Muscle layer of duodenum (tissue), 2 donors: ENCODE data around the gene RASEF.

ENCODE experiments used
- H3K27ac ChIP-seq: one replicate; pipeline ENCODE4 v1.7.0; 2013; ENCODE audit warnings: mild to moderate bottlenecking, low read length
- H3K27me3 ChIP-seq: one replicate; pipeline ENCODE4 v1.7.0; 2013; ENCODE audit warnings: low read depth, mild to moderate bottlenecking, control low read depth, low read length
- H3K36me3 ChIP-seq, 2 donors: one replicate each; pipeline ENCODE4 v1.7.0; 2013; ENCODE audit warnings: low read length in 2 of 2, control low read depth in 1 of 2, mild to moderate bottlenecking in 1 of 2; ENCODE audit not compliant: insufficient read depth in 2 of 2, control insufficient read depth in 1 of 2
- H3K4me1 ChIP-seq, 2 donors: one replicate each; pipeline ENCODE4 v1.7.0; 2013; ENCODE audit warnings: low read length in 2 of 2, mild to moderate bottlenecking in 2 of 2, control low read depth in 1 of 2, moderate library complexity in 1 of 2; ENCODE audit not compliant: insufficient read depth in 2 of 2, control insufficient read depth in 1 of 2
- H3K4me3 ChIP-seq, 2 donors: one replicate each; pipeline ENCODE4 v1.7.0; 2013; ENCODE audit warnings: low read length in 2 of 2, low read depth in 1 of 2, mild to moderate bottlenecking in 1 of 2
- H3K9me3 ChIP-seq, 2 donors: one replicate each; pipeline ENCODE4 v1.7.0; 2013; ENCODE audit warnings: low read length in 2 of 2, control low read depth in 1 of 2, mild to moderate bottlenecking in 1 of 2; ENCODE audit not compliant: control insufficient read depth in 1 of 2
- donor health status: healthy.

Gene RASEF

DNA sequence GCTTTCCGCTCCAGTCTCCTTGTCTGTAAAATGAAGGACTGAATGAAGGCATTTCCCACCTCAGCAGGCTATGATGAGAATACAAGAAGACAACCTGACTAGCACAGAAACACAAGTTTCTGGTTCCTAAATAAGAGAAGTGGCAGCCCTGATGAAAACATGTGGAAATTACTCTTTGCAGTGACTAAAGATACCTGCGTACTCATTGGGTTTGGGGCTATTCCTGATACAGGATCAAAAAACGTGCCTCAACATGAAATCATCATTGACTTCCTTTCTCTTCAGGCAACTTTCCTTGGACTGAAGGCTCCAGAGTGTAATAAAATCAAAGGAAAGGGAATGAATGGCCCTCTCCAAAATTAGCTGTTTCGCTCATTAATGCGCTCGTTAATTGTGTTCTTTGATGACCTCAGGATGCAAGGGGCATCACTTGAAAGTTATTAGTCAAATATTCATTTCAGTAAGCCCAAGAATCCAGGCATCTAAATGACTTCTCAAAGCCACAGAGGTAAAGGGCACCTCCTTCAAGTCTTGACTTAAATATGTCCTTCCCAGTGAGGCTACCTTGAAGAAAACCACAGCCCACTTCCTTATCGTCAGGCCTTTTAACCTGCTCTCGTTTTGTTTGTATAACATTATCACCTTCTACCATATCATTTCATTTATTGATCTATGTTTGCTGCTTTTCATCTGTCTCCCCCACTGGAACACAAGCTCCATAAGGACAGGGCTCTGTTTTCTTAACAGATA lies 68.9 kb downstream of the RASEF start:
- H3K27me3 ChIP-seq = no peaks in the 10 kb centered on the region
- no peak overlapping the region for H3K27ac ChIP-seq
- no peaks in the 10 kb centered on the region for H3K36me3 ChIP-seq
- no peaks in the 10 kb centered on the region for H3K4me1 ChIP-seq
- H3K4me3 ChIP-seq = no peak overlapping the region
- no peaks in the 10 kb centered on the region for H3K9me3 ChIP-seq

DNA sequence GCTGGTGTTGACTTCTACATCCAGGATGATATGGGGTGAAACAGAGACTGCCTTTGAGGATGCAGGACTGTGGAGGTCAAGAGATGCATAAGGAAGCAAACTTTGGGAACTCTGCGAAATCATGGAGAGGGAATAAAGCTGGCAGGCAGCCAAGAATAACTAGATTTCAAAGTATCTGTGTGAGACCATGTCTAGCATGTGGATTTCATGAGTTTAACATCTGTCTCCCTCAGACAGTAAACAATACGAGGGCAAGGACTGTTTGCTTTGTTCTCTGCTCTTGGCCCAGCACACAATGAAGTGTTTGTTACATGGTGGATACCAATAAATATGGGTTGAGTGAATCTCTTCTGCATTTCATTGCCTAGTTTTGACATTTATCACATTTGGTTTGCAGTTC lies 71.3 kb downstream of the RASEF start:
- no peaks in the 10 kb centered on the region for H3K36me3 ChIP-seq
- no peaks in the 10 kb centered on the region for H3K9me3 ChIP-seq
- no peaks in the 10 kb centered on the region for H3K4me1 ChIP-seq
- no peak overlapping the region for H3K4me3 ChIP-seq
- H3K27ac ChIP-seq = no peak overlapping the region
- no peaks in the 10 kb centered on the region for H3K27me3 ChIP-seq

- no peak overlapping the region for H3K27ac ChIP-seq
- H3K4me3 ChIP-seq = no peak overlapping the region
- no peaks in the 10 kb centered on the region for H3K4me1 ChIP-seq
- H3K36me3 ChIP-seq = no peaks in the 10 kb centered on the region
- H3K27me3 ChIP-seq = no peaks in the 10 kb centered on the region
- no peaks in the 10 kb centered on the region for H3K9me3 ChIP-seq
Measured at GRCh38 chr9:82989929-82990328, 73.0 kb downstream of the RASEF start.

GRCh38 chr9:82988488-82988887 lies 74.5 kb downstream of the RASEF start:
- H3K36me3 ChIP-seq = no peaks in the 10 kb centered on the region
- H3K4me3 ChIP-seq = no peak overlapping the region
- H3K4me1 ChIP-seq = no peaks in the 10 kb centered on the region
- no peaks in the 10 kb centered on the region for H3K27me3 ChIP-seq
- H3K27ac ChIP-seq = no peak overlapping the region
- H3K9me3 ChIP-seq = no peaks in the 10 kb centered on the region

DNA sequence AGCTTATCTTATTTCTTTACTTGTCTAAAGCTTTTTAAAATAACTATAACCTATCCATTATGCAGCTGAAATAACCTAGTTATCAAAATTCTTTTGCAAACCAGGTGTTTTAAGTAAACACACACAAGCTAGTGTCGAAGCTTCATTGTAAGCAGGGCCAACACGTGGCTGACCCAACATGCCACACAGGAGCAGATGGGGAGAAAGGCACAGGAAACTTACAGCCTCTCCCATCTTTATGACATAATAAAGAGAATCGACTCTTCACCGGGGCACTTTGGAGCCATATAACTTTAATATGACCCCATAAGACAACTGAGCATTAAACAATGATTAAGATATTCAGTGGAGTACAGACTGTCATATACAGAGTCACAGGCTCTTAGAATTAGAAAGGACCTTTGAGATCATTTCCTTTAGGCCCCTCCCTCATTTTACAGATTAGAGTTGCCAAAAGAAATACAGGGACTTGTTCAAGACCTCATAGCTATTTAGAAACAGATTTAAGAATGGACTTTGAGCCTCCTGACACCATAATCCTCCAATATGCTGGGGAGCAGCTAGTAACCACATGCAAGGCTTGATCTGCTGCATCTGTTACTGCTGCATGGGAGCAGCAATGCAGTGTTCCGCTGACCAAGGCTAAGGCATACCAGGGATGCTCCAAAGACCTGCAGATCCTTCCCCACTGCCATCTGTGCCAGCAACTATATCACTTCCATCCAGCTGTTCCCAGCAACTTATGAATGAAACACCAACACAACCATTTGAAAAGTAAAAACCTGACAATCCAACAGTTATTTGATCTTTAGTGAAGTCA lies 75.4 kb downstream of the RASEF start:
- Histone ChIP-seq H3K27ac (no peak overlapping the region), H3K4me1 (no peaks in the 10 kb centered on the region), H3K4me3 (no peak overlapping the region), H3K36me3 (no peaks in the 10 kb centered on the region), H3K9me3 (no peaks in the 10 kb centered on the region), H3K27me3 (no peaks in the 10 kb centered on the region)

GRCh38 chr9:82981552-82981951 lies 81.4 kb downstream of the RASEF start:
- Histone ChIP-seq H3K27me3 (no peaks in the 10 kb centered on the region), H3K9me3 (no peaks in the 10 kb centered on the region), H3K36me3 (no peaks in the 10 kb centered on the region), H3K4me3 (no peak overlapping the region), H3K4me1 (no peaks in the 10 kb centered on the region), H3K27ac (no peak overlapping the region)

DNA sequence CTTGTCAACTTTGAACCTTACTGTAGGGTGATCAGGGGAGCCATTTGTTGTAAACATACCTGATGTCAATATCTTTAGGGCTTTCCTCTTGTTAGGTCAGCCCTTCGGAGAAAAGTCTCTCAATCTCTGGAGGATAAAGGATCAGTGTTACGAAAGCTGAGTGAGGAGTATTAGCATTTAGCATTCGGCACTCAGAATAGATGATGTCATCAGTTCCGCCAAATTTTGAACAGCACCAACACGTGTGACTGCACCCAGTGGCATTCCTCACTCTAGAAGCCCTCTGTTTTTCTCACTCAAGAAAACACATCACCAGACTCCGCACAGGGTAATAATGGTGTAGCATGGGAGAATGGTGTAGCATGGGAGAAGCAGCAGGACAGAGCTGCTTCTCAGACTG lies 87.8 kb downstream of the RASEF start:
- Histone ChIP-seq H3K4me3 (no peak overlapping the region), H3K9me3 (peaks cover 0 to 4% of the 10 kb centered on the region in 2 donors), H3K4me1 (no peaks in the 10 kb centered on the region), H3K27ac (no peak overlapping the region), H3K27me3 (no peaks in the 10 kb centered on the region), H3K36me3 (no peaks in the 10 kb centered on the region)

- Histone ChIP-seq H3K27ac (no peak overlapping the region), H3K9me3 (peaks cover 0 to 4% of the 10 kb centered on the region in 2 donors), H3K4me1 (no peaks in the 10 kb centered on the region), H3K27me3 (no peaks in the 10 kb centered on the region), H3K4me3 (no peak overlapping the region), H3K36me3 (no peaks in the 10 kb centered on the region)
Measured at GRCh38 chr9:82972446-82972845, 90.5 kb downstream of the RASEF start.

GRCh38 chr9:82970359-82970758 lies 92.6 kb downstream of the RASEF start:
- H3K27ac ChIP-seq = no peak overlapping the region
- H3K27me3 ChIP-seq = no peaks in the 10 kb centered on the region
- no peak overlapping the region for H3K4me3 ChIP-seq
- no peaks in the 10 kb centered on the region for H3K4me1 ChIP-seq
- H3K9me3 ChIP-seq = peaks cover 0 to 4% of the 10 kb centered on the region in 2 donors
- no peaks in the 10 kb centered on the region for H3K36me3 ChIP-seq

- Histone ChIP-seq H3K9me3 (peaks cover 0 to 4% of the 10 kb centered on the region in 2 donors), H3K4me1 (no peaks in the 10 kb centered on the region), H3K27me3 (no peaks in the 10 kb centered on the region), H3K4me3 (no peak overlapping the region), H3K36me3 (no peaks in the 10 kb centered on the region), H3K27ac (no peak overlapping the region)
Measured at GRCh38 chr9:82969291-82969690, 93.7 kb downstream of the RASEF start.

- no peaks in the 10 kb centered on the region for H3K36me3 ChIP-seq
- no peaks in the 10 kb centered on the region for H3K4me1 ChIP-seq
Measured at GRCh38 chr9:82968816-82969215, 94.1 kb downstream of the RASEF start.

More at GRCh38 chr9:82968816-82969215, 94.1 kb downstream of the RASEF start:
- Histone ChIP-seq H3K9me3 (peaks cover 0 to 4% of the 10 kb centered on the region in 2 donors), H3K27me3 (no peaks in the 10 kb centered on the region), H3K4me3 (no peak overlapping the region), H3K27ac (no peak overlapping the region)
